GM18520 (cell line): Measurements from ENCODE around the gene P2RX1.
"Not testable (repeated sequence)": the region's sequence is repeated elsewhere in the genome, so short reads cannot be mapped to it uniquely, and the experiment has no call there.

Experiments
- ATAC-seq: cut with Tn5 transposase; IDR thresholded peaks from one replicate; pipeline ENCODE4 v1.9.1; 2021; ENCODE audit not compliant: unreplicated experiment

Gene P2RX1

GRCh38 chr17:3861761-3862681, 54.2 kb downstream of the P2RX1 start:
- no peak for ATAC-seq

GRCh38 chr17:3860939-3861700, 55.1 kb downstream of the P2RX1 start:
- no peak for ATAC-seq

- no peak for ATAC-seq
Measured at GRCh38 chr17:3859940-3860339, 56.3 kb downstream of the P2RX1 start.

- no peak for ATAC-seq
Measured at GRCh38 chr17:3857261-3858105, 58.8 kb downstream of the P2RX1 start.

- not testable (repeated sequence) for ATAC-seq
Measured at GRCh38 chr17:3854204-3854603, 62.1 kb downstream of the P2RX1 start.

- no peak for ATAC-seq
Measured at GRCh38 chr17:3852561-3852960, 63.7 kb downstream of the P2RX1 start.

- ATAC-seq, result no peak
Measured at GRCh38 chr17:3851461-3852100, 64.7 kb downstream of the P2RX1 start.

GRCh38 chr17:3848229-3848835, 67.9 kb downstream of the P2RX1 start:
- ATAC-seq, result no peak

GRCh38 chr17:3847165-3847670, 69.0 kb downstream of the P2RX1 start:
- no peak for ATAC-seq
